HG03039 (cell line): ENCODE results near the gene SMIM45.
"Not testable (repeated sequence)": the region's sequence is repeated elsewhere in the genome, so short reads cannot be mapped to it uniquely, and the experiment has no call there.

Source experiments
- ATAC-seq: cut with Tn5 transposase; IDR thresholded peaks from one replicate; pipeline ENCODE4 v1.9.1; 2021; ENCODE audit warnings: mild to moderate bottlenecking, moderate library complexity; ENCODE audit not compliant: unreplicated experiment

The SMIM45 gene

DNA sequence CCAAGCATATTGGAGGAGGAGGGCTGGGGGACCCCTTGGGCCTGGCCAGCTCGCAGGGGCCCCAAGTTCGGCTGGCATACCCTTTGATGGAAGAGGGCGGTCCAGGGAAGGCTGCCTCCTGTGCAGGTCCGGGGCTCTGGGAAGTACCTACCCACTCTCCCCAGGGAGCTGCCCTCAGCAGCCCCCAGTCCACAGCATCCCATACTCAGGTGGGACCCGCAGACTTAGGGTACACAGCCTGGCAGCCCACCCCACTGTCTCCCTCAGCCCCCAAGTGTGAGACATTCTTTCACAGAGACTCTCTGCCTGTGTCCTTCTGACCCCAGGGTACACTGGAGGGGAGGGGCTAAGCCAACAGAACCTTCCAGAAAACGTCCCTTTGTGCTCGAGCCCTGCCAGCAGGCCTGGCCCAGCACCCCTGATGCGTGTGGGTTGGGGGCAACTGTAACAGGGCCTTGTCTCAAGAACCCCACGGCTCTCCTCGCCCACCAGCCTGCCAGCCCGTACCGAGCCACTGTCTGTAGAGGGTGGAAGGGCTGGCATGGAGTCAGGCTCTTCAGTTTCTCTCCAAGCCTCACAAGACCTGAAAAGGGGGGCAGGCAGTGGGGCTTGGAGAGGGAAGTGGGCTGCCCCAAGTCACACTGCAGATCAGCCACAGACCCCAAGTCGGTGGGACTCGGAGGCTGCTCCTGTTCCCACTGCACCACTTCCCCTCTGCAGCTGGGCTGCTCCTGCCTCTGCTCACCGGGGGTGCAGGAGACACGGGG is 18.4 kb upstream of the SMIM45 start:
- no peak for ATAC-seq

- ATAC-seq, result no peak
Observed at GRCh38 chr22:41934284-41935014, 17.5 kb upstream of the SMIM45 start.

DNA sequence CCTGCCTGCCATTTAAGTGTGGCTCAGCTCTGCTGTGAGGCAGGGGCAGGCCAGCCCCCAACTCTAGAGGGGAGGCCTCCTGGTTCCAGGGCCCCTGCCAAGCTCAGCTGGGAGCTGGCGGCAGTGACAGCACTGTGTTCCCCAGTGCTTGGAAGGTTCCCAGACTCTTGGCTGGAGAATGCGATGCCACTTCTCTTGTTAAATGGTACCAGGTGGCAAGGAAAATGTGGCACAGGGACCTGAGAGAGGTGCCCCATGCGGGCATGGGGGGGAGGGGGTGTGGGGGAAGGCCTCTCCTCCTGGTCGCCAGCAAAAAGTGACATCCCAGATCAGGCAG is 17.0 kb upstream of the SMIM45 start:
- ATAC-seq, result no peak

GRCh38 chr22:41935509-41935908 is 16.4 kb upstream of the SMIM45 start:
- ATAC-seq, result no peak

DNA sequence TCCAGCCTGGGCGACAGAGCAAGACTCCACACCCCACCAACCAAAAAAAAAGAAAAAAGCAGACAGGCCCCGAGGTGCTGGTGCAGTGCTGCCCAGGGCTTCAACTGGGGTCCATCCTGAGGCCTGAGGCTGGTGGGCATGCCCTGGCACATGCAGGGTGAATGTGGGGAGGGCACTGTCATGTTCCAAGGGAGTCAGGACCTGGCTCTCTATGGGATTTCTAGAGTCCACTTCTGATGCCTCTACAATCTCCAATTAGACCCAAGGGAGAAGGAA is 15.1 kb upstream of the SMIM45 start:
- ATAC-seq, result no peak

- peak; percentile 42 for ATAC-seq
Observed at GRCh38 chr22:41939981-41940831, 11.7 kb upstream of the SMIM45 start.

GRCh38 chr22:41940832-41941765 is 10.9 kb upstream of the SMIM45 start:
- no peak for ATAC-seq

- ATAC-seq, result no peak
Observed at GRCh38 chr22:41943661-41944209, 8.2 kb upstream of the SMIM45 start.

- peak; percentile 72 for ATAC-seq
Observed at GRCh38 chr22:41946629-41947423, 5.1 kb upstream of the SMIM45 start, which contains the start of gene CENPM. Gene CENPM, minus strand, starts transcription at chr22:41947152. Its CDS starts 76 bp downstream, at chr22:41947076.

DNA sequence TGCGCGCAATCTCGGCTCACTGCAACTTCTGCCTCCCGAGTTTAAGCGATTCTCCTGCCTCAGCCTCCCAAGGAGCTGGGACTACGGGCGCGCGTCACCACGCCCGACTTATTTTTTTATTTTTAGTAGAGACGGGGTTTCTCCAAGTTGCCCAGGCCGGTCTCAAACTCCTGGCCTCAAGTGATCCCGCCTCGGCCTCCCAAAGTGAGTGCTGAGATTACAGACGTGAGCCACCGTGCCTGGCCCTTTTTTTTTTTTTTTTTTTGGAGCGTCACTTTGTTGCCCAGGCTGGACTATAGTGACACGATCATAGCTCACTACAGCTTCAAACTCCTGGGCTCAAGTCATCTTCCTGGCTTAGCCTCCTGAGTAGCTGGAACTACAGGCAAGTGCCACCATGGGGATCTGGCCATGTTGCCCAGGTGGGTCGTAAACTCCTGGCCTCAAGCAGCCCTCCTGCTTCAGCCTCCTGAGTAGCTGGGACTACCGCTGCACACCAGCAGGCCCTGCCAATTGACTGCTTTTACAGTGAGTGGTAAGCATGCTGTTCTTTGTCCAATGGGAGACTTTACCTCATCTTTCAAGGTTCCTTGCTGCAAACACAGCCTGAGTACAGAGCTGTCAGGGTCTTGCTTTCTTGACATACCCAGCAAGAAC is 4.4 kb upstream of the SMIM45 start:
- no peak for ATAC-seq

DNA sequence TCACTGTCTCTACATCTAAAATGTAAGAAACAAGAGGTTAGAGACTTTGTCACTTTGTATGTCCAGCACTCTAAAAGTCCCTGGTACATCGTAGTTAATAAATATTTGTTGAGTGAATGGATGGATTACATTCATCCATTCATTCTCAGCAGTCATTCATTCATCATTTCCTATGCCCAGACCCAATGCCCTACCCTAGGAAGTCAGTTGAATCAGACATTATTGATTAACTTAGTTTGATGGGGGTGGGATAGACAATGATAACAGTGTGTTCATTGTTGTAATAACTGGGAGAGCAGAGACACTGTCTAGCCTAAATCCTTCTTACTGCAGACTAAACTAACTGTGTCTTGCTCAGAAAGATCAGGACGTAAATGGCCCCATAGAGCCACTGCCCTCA is 3.8 kb upstream of the SMIM45 start:
- no peak for ATAC-seq

- ATAC-seq, result not testable (repeated sequence)
Observed at GRCh38 chr22:41948928-41949296, 3.0 kb upstream of the SMIM45 start.

DNA sequence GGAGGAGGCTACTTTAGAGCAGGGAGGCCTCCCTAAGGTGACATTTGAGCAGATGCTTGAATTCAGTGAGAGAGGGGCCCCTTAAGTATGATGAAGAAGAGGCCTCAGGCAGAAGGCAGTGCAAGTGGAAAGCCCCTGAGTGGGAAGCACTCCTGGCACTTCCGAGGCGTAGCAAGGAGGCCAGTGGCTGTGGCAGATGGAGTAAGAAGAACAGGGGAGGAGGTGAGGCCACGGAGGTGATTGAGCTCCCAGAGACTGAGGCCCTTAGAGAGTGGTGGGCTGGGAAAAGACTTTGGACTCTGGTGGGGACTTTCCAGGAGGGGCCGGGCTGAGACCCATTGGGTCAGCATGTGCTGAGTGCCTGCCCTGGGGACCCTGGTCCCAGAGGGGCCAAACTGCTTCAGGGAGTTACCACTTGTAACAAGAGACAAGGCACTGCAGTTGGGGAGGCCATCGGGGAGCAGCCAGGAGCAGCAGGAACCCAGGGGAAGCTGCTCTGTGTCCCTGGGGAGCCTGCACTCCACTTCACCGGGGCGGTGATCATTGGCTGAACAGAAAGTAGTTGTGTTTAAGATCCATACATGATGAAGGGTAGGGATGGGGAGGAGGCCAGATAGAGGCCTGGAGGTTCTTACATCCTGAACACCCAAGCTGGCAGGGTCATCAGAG is 2.5 kb upstream of the SMIM45 start:
- ATAC-seq, result no peak

DNA sequence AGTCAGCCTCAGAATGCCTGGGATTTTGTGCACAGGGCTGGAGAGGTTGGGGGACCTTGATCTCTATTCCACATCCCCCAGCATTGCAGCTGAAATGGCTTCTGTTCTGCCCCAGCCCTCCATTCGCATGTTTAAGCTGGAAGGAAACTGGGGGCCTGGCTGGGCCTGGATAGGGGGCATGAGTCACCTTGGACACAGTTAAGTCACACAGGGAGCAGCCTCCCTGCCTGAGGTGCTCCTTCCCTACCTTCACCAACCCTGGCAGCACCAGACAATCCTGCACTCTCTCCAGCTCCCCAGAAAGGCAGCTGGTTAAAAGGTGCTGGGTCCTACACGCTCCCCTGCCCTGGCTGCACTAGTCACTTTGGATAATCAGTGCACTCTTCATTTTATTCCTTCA is 763 bp downstream of the SMIM45 start:
- ATAC-seq, result no peak

- ATAC-seq, result no peak
Observed at GRCh38 chr22:41957941-41958556, 6.1 kb downstream of the SMIM45 start.

- no peak for ATAC-seq
Observed at GRCh38 chr22:41963453-41964111, 11.6 kb downstream of the SMIM45 start.

GRCh38 chr22:41964112-41964491 is 12.2 kb downstream of the SMIM45 start:
- no peak for ATAC-seq

- ATAC-seq, result no peak
Observed at GRCh38 chr22:41966225-41966606, 14.3 kb downstream of the SMIM45 start.
